Skeletal muscle cell (primary cell): ENCODE measurements around the gene NUP210L.
"Not testable (repeated sequence)": the region's sequence is repeated elsewhere in the genome, so short reads cannot be mapped to it uniquely, and the experiment has no call there.

Experiments
- DNase-seq: peaks from one replicate; pipeline ENCODE4 v3.0.0-alpha.2; 2010; ENCODE audit warnings: low read depth
- H3K4me3 ChIP-seq: 2 replicates; pipeline ENCODE4 v1.5.1; 2011; ENCODE audit warnings: low read depth, mild to moderate bottlenecking, control low read depth, low read length, moderate library complexity

NUP210L gene

GRCh38 chr1:154012543-154012942 is 142.3 kb downstream of the NUP210L start:
- not testable (repeated sequence) for DNase-seq, H3K4me3 ChIP-seq

- no peak for DNase-seq
- no peak overlapping the region for H3K4me3 ChIP-seq
These were observed 142.7 kb downstream of the NUP210L start for GRCh38 chr1:154012129-154012528.

GRCh38 chr1:154006136-154006535 is 148.7 kb downstream of the NUP210L start:
- H3K4me3 ChIP-seq, result no peak overlapping the region
- peak; percentile 59 for DNase-seq

GRCh38 chr1:154000420-154000819 is 154.5 kb downstream of the NUP210L start:
- DNase-seq, result no peak
- H3K4me3 ChIP-seq, result no peak overlapping the region

- not testable (repeated sequence) for DNase-seq, H3K4me3 ChIP-seq
These were observed 158.0 kb downstream of the NUP210L start for GRCh38 chr1:153996882-153997281.

GRCh38 chr1:153995640-153996039 is 159.2 kb downstream of the NUP210L start:
- H3K4me3 ChIP-seq, result no peak overlapping the region
- DNase-seq, result no peak

- no peak for DNase-seq
These were observed 159.7 kb downstream of the NUP210L start for GRCh38 chr1:153995202-153995601.

GRCh38 chr1:153991806-153992205 is 163.1 kb downstream of the NUP210L start:
- peak overlapping the region; percentile 97 for H3K4me3 ChIP-seq
- no peak for DNase-seq

More at GRCh38 chr1:153995202-153995601, 159.7 kb downstream of the NUP210L start:
- no peak overlapping the region for H3K4me3 ChIP-seq

GRCh38 chr1:153991151-153991630 is 163.7 kb downstream of the NUP210L start:
- H3K4me3 ChIP-seq, result peak overlapping the region; percentile 97
- no peak for DNase-seq

GRCh38 chr1:153990468-153991150 is 164.3 kb downstream of the NUP210L start, which contains the start of gene RPS27:
Gene RPS27, plus strand, starts transcription at chr1:153990762. Its CDS starts 35 bp downstream, at chr1:153990797.
- peak; percentile 93 for DNase-seq
- H3K4me3 ChIP-seq, result peak within 1 kb of the TSS; percentile 97

- H3K4me3 ChIP-seq, result no peak overlapping the region
- DNase-seq, result no peak
These were observed 167.3 kb downstream of the NUP210L start for GRCh38 chr1:153987621-153988020.

GRCh38 chr1:153985941-153986761 is 168.7 kb downstream of the NUP210L start, which contains the start of gene RAB13:
Gene RAB13, minus strand, starts transcription at chr1:153986339. Its CDS starts 103 bp downstream, at chr1:153986236.
- peak; percentile 61 for DNase-seq
- peak within 1 kb of the TSS; percentile 93 for H3K4me3 ChIP-seq

- peak overlapping the region; percentile 93 for H3K4me3 ChIP-seq
- DNase-seq, result peak; percentile 79
These were observed 169.4 kb downstream of the NUP210L start for GRCh38 chr1:153985341-153985912.

GRCh38 chr1:153984123-153984894 is 170.6 kb downstream of the NUP210L start:
- no peak for DNase-seq
- peak overlapping the region; percentile 93 for H3K4me3 ChIP-seq

GRCh38 chr1:153981735-153982134 is 173.1 kb downstream of the NUP210L start:
- H3K4me3 ChIP-seq, DNase-seq: not testable (repeated sequence)

- not testable (repeated sequence) for DNase-seq, H3K4me3 ChIP-seq
These were observed 175.8 kb downstream of the NUP210L start for GRCh38 chr1:153979091-153979490.

- no peak for DNase-seq
These were observed 176.5 kb downstream of the NUP210L start for GRCh38 chr1:153978274-153978909.

More at GRCh38 chr1:153978274-153978909, 176.5 kb downstream of the NUP210L start:
- H3K4me3 ChIP-seq, result peak overlapping the region; percentile 98
